WTC11 (cell line): ENCODE results near the gene USH2A. TPM values are rescaled to one million over a fixed set of nuclear protein-coding genes. Genes with fewer than 3 reads are reported as not detected.

Experiments
- ATAC-seq: fragments of 200-7000 bp; cut with Tn5 transposase; 2 replicates; pipeline ENCODE4 v1.10.0; 2021; ENCODE audit warnings: mild to moderate bottlenecking, moderate library complexity
- CTCF ChIA-PET: fragments of 300-600 bp; sonication (Branson Sonifier 250); formaldehyde crosslinking; loops from one replicate; lab custom pipeline; 2021; ENCODE audit warnings: antibody characterized with exemption; lab: Charles Lee
- POLR2A ChIA-PET: fragments of 350-600 bp; sonication (Branson Sonifier 250); formaldehyde crosslinking; loops from one replicate; lab custom pipeline; 2021; ENCODE audit warnings: antibody characterized with exemption; lab: Charles Lee
- DNase-seq: peaks from one replicate; pipeline ENCODE4 v3.0.0; 2021; ENCODE audit warnings: low spot score
- H3K27ac Mint-ChIP-seq: 2 replicates; pipeline ENCODE4 v1.8.0; 2021; ENCODE audit warnings: mixed read lengths
- H3K27me3 Mint-ChIP-seq: 2 replicates; pipeline ENCODE4 v1.8.0; 2021; ENCODE audit warnings: low read depth, mild to moderate bottlenecking, moderate library complexity, mixed read lengths
- H3K36me3 Mint-ChIP-seq: 2 replicates; pipeline ENCODE4 v1.8.0; 2021; ENCODE audit warnings: mixed read lengths
- H3K4me1 Mint-ChIP-seq: 2 replicates; pipeline ENCODE4 v1.8.0; 2022; ENCODE audit warnings: mixed read lengths
- H3K4me3 Mint-ChIP-seq: 2 replicates; pipeline ENCODE4 v1.8.0; 2021; ENCODE audit warnings: mild to moderate bottlenecking, moderate library complexity, mixed read lengths
- H3K9me3 Mint-ChIP-seq: 2 replicates; pipeline ENCODE4 v1.8.0; 2021; ENCODE audit warnings: mixed read lengths
- ESRRA ChIP-seq: sonication (generic); formaldehyde crosslinking; IDR thresholded peaks from 2 replicates; pipeline ENCODE4 v1.8.1; 2022; ENCODE audit warnings: mild to moderate bottlenecking, missing genetic modification reagents, borderline replicate concordance
- FOXJ3 ChIP-seq: sonication (generic); formaldehyde crosslinking; IDR thresholded peaks from 2 replicates; pipeline ENCODE4 v1.9.0; 2021; ENCODE audit warnings: missing genetic modification reagents, mild to moderate bottlenecking, borderline replicate concordance
- NFATC4 ChIP-seq: fragments of 250-450 bp; sonication (Bioruptor Pico); IDR thresholded peaks from 2 replicates; pipeline ENCODE4 v1.9.0; 2021; ENCODE audit warnings: mild to moderate bottlenecking
- RORB ChIP-seq: fragments of 250-450 bp; sonication (Bioruptor Pico); IDR thresholded peaks from 2 replicates; pipeline ENCODE4 v1.9.0; 2021; ENCODE audit warnings: mild to moderate bottlenecking
- total RNA-seq: library from RNA; stranded (reverse); gene quantifications from 3 replicates; pipeline ENCODE4 v1.2.3, GENCODE V29; 2021
- TF ChIP-seq, protein P1 (sequence below): sonication (generic); formaldehyde crosslinking; IDR thresholded peaks from 2 replicates; pipeline ENCODE4 v1.8.1; 2023; ENCODE audit warnings: mild to moderate bottlenecking, missing genetic modification reagents
- TF ChIP-seq, protein P2 (sequence below): sonication (generic); formaldehyde crosslinking; IDR thresholded peaks from 2 replicates; pipeline ENCODE4 v1.8.0; 2023; ENCODE audit warnings: missing genetic modification reagents, mild to moderate bottlenecking, borderline replicate concordance
- TF ChIP-seq, protein P3 (sequence below): sonication (generic); formaldehyde crosslinking; IDR thresholded peaks from 2 replicates; pipeline ENCODE4 v1.8.0; 2022; ENCODE audit warnings: missing genetic modification reagents
- TF ChIP-seq, protein P4 (sequence below): sonication (generic); formaldehyde crosslinking; IDR thresholded peaks from 2 replicates; pipeline ENCODE4 v1.8.1; 2023; ENCODE audit warnings: mild to moderate bottlenecking, missing genetic modification reagents, borderline replicate concordance
- TF ChIP-seq, protein P5 (sequence below): sonication (generic); formaldehyde crosslinking; IDR thresholded peaks from 2 replicates; pipeline ENCODE4 v1.8.1; 2022; ENCODE audit warnings: mild to moderate bottlenecking, moderate library complexity, missing genetic modification reagents
- TF ChIP-seq, protein P6 (sequence below): sonication (generic); formaldehyde crosslinking; conservative IDR thresholded peaks from 2 replicates; pipeline ENCODE4 v1.8.1; 2022; ENCODE audit warnings: mild to moderate bottlenecking, missing genetic modification reagents
- TF ChIP-seq, protein P7 (sequence below): sonication (generic); formaldehyde crosslinking; IDR thresholded peaks from 2 replicates; pipeline ENCODE4 v1.8.1; 2023; ENCODE audit warnings: mild to moderate bottlenecking, moderate library complexity, missing genetic modification reagents
- TF ChIP-seq, protein P8 (sequence below): fragments of 200-600 bp; IDR thresholded peaks from 2 replicates; pipeline ENCODE4 v1.8.0; 2022; ENCODE audit warnings: antibody characterized with exemption

Gene USH2A
- total RNA-seq, 1 experiment from 2014 or later: 0.37 TPM

DNA sequence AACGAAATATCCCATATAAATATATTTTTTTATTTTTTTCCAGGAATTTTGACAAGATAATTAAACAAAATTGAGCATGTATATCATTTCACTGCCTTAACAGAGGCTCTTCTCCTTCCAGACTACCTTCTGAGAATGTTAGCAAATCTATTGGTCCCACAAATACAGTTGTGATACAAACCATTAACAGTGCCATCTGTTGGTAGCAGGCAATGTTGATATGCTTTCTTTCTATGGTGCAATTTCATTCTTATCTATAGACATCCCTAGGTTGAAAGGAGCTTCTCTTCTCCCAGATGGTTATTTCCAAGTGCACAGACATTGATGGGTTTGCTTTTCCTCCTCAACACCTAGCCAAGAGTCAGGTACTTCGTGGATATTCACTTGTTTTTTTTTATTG is 303.6 kb downstream of the USH2A start:
- no peak for DNase-seq
- POLR2A ChIA-PET: no interaction called here
- H3K9me3 Mint-ChIP-seq: peaks cover 26% of the 10 kb centered on the region

DNA sequence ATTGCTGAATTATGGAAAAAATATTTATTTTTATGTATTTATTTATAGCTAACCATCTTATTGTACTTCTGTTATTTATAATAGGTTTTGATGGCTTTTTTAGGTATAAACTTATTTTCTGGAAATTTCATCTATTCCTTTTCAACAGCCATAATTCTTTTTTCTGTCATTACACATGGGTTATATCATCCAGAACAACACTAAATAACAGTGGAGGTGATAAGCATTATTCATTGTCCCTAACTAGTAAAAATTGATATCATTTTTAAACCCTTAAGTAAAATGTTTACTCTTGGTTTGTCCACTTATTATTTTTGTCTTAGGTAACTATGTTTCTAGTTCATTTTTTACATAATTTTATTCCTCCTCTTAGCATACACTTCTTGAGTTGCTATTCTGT is 309.1 kb downstream of the USH2A start:
- H3K27me3 Mint-ChIP-seq: no peaks in the 10 kb centered on the region
- DNase-seq (no peak), ATAC-seq (no peak)
- ChIA-PET POLR2A (no interaction called here), CTCF (no interaction called here)
- H3K9me3 Mint-ChIP-seq: no peaks in the 10 kb centered on the region
- H3K36me3 Mint-ChIP-seq: no peaks in the 10 kb centered on the region
- no peak overlapping the region for H3K4me3 Mint-ChIP-seq
- peaks cover 22% of the 10 kb centered on the region for H3K4me1 Mint-ChIP-seq
- H3K27ac Mint-ChIP-seq: no peak overlapping the region
- TF ChIP-seq, protein P1, sequence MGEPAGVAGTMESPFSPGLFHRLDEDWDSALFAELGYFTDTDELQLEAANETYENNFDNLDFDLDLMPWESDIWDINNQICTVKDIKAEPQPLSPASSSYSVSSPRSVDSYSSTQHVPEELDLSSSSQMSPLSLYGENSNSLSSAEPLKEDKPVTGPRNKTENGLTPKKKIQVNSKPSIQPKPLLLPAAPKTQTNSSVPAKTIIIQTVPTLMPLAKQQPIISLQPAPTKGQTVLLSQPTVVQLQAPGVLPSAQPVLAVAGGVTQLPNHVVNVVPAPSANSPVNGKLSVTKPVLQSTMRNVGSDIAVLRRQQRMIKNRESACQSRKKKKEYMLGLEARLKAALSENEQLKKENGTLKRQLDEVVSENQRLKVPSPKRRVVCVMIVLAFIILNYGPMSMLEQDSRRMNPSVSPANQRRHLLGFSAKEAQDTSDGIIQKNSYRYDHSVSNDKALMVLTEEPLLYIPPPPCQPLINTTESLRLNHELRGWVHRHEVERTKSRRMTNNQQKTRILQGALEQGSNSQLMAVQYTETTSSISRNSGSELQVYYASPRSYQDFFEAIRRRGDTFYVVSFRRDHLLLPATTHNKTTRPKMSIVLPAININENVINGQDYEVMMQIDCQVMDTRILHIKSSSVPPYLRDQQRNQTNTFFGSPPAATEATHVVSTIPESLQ (CRISPR knock-in tag): no peak
- TF ChIP-seq FOXJ3 (CRISPR knock-in tag) (no peak), NFATC4 (CRISPR knock-in tag) (no peak), ESRRA (CRISPR knock-in tag) (no peak), RORB (CRISPR knock-in tag) (no peak)
- TF ChIP-seq, protein P2, sequence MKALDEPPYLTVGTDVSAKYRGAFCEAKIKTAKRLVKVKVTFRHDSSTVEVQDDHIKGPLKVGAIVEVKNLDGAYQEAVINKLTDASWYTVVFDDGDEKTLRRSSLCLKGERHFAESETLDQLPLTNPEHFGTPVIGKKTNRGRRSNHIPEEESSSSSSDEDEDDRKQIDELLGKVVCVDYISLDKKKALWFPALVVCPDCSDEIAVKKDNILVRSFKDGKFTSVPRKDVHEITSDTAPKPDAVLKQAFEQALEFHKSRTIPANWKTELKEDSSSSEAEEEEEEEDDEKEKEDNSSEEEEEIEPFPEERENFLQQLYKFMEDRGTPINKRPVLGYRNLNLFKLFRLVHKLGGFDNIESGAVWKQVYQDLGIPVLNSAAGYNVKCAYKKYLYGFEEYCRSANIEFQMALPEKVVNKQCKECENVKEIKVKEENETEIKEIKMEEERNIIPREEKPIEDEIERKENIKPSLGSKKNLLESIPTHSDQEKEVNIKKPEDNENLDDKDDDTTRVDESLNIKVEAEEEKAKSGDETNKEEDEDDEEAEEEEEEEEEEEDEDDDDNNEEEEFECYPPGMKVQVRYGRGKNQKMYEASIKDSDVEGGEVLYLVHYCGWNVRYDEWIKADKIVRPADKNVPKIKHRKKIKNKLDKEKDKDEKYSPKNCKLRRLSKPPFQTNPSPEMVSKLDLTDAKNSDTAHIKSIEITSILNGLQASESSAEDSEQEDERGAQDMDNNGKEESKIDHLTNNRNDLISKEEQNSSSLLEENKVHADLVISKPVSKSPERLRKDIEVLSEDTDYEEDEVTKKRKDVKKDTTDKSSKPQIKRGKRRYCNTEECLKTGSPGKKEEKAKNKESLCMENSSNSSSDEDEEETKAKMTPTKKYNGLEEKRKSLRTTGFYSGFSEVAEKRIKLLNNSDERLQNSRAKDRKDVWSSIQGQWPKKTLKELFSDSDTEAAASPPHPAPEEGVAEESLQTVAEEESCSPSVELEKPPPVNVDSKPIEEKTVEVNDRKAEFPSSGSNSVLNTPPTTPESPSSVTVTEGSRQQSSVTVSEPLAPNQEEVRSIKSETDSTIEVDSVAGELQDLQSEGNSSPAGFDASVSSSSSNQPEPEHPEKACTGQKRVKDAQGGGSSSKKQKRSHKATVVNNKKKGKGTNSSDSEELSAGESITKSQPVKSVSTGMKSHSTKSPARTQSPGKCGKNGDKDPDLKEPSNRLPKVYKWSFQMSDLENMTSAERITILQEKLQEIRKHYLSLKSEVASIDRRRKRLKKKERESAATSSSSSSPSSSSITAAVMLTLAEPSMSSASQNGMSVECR (CRISPR knock-in tag): no peak
- TF ChIP-seq, protein P3, sequence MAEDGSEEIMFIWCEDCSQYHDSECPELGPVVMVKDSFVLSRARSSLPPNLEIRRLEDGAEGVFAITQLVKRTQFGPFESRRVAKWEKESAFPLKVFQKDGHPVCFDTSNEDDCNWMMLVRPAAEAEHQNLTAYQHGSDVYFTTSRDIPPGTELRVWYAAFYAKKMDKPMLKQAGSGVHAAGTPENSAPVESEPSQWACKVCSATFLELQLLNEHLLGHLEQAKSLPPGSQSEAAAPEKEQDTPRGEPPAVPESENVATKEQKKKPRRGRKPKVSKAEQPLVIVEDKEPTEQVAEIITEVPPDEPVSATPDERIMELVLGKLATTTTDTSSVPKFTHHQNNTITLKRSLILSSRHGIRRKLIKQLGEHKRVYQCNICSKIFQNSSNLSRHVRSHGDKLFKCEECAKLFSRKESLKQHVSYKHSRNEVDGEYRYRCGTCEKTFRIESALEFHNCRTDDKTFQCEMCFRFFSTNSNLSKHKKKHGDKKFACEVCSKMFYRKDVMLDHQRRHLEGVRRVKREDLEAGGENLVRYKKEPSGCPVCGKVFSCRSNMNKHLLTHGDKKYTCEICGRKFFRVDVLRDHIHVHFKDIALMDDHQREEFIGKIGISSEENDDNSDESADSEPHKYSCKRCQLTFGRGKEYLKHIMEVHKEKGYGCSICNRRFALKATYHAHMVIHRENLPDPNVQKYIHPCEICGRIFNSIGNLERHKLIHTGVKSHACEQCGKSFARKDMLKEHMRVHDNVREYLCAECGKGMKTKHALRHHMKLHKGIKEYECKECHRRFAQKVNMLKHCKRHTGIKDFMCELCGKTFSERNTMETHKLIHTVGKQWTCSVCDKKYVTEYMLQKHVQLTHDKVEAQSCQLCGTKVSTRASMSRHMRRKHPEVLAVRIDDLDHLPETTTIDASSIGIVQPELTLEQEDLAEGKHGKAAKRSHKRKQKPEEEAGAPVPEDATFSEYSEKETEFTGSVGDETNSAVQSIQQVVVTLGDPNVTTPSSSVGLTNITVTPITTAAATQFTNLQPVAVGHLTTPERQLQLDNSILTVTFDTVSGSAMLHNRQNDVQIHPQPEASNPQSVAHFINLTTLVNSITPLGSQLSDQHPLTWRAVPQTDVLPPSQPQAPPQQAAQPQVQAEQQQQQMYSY (CRISPR knock-in tag): no peak
- TF ChIP-seq, protein P4, sequence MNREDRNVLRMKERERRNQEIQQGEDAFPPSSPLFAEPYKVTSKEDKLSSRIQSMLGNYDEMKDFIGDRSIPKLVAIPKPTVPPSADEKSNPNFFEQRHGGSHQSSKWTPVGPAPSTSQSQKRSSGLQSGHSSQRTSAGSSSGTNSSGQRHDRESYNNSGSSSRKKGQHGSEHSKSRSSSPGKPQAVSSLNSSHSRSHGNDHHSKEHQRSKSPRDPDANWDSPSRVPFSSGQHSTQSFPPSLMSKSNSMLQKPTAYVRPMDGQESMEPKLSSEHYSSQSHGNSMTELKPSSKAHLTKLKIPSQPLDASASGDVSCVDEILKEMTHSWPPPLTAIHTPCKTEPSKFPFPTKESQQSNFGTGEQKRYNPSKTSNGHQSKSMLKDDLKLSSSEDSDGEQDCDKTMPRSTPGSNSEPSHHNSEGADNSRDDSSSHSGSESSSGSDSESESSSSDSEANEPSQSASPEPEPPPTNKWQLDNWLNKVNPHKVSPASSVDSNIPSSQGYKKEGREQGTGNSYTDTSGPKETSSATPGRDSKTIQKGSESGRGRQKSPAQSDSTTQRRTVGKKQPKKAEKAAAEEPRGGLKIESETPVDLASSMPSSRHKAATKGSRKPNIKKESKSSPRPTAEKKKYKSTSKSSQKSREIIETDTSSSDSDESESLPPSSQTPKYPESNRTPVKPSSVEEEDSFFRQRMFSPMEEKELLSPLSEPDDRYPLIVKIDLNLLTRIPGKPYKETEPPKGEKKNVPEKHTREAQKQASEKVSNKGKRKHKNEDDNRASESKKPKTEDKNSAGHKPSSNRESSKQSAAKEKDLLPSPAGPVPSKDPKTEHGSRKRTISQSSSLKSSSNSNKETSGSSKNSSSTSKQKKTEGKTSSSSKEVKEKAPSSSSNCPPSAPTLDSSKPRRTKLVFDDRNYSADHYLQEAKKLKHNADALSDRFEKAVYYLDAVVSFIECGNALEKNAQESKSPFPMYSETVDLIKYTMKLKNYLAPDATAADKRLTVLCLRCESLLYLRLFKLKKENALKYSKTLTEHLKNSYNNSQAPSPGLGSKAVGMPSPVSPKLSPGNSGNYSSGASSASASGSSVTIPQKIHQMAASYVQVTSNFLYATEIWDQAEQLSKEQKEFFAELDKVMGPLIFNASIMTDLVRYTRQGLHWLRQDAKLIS: no peak
- TF ChIP-seq, protein P5, sequence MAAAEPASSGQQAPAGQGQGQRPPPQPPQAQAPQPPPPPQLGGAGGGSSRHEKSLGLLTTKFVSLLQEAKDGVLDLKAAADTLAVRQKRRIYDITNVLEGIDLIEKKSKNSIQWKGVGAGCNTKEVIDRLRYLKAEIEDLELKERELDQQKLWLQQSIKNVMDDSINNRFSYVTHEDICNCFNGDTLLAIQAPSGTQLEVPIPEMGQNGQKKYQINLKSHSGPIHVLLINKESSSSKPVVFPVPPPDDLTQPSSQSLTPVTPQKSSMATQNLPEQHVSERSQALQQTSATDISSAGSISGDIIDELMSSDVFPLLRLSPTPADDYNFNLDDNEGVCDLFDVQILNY (CRISPR knock-in tag): no peak
- TF ChIP-seq, protein P6, sequence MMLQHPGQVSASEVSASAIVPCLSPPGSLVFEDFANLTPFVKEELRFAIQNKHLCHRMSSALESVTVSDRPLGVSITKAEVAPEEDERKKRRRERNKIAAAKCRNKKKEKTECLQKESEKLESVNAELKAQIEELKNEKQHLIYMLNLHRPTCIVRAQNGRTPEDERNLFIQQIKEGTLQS: no peak

More for the DNA sequence above, 303.6 kb downstream of the USH2A start:
- H3K4me3 Mint-ChIP-seq: no peak overlapping the region
- TF ChIP-seq, protein P7, sequence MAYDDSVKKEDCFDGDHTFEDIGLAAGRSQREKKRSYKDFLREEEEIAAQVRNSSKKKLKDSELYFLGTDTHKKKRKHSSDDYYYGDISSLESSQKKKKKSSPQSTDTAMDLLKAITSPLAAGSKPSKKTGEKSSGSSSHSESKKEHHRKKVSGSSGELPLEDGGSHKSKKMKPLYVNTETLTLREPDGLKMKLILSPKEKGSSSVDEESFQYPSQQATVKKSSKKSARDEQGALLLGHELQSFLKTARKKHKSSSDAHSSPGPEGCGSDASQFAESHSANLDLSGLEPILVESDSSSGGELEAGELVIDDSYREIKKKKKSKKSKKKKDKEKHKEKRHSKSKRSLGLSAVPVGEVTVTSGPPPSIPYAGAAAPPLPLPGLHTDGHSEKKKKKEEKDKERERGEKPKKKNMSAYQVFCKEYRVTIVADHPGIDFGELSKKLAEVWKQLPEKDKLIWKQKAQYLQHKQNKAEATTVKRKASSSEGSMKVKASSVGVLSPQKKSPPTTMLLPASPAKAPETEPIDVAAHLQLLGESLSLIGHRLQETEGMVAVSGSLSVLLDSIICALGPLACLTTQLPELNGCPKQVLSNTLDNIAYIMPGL: no peak
- TF ChIP-seq, protein P8, sequence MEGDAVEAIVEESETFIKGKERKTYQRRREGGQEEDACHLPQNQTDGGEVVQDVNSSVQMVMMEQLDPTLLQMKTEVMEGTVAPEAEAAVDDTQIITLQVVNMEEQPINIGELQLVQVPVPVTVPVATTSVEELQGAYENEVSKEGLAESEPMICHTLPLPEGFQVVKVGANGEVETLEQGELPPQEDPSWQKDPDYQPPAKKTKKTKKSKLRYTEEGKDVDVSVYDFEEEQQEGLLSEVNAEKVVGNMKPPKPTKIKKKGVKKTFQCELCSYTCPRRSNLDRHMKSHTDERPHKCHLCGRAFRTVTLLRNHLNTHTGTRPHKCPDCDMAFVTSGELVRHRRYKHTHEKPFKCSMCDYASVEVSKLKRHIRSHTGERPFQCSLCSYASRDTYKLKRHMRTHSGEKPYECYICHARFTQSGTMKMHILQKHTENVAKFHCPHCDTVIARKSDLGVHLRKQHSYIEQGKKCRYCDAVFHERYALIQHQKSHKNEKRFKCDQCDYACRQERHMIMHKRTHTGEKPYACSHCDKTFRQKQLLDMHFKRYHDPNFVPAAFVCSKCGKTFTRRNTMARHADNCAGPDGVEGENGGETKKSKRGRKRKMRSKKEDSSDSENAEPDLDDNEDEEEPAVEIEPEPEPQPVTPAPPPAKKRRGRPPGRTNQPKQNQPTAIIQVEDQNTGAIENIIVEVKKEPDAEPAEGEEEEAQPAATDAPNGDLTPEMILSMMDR: peak; percentile 24; the same call in 1 of the 2 replicates
- H3K36me3 Mint-ChIP-seq: peaks cover 23% of the 10 kb centered on the region
- H3K4me1 Mint-ChIP-seq: peaks cover 21% of the 10 kb centered on the region
- ATAC-seq: peak; percentile 88
- CTCF ChIA-PET: interaction anchor here (0.5 to 2.6 kb wide), 10 partner anchors 14 to 129 kb away, joined by 3 to 9 read pairs (median 4); no protein-coding TSS in a partner anchor
- H3K27me3 Mint-ChIP-seq: 0 out of 2 replicates have a peak, but pooled peaks cover 3% of the 10 kb centered on the region
- no peak overlapping the region for H3K27ac Mint-ChIP-seq
